RWPE1 (cell line): ENCODE measurements around the gene WNT8B.

Experiments
- CTCF ChIA-PET: fragments of 350-600 bp; sonication (Branson Sonifier 250); formaldehyde crosslinking; extraction: SDS; loops from one replicate; lab custom pipeline; 2021; lab: Yijun Ruan, JAX
- POLR2A ChIA-PET: fragments of 400-600 bp; formaldehyde crosslinking; extraction: SDS; loops from one replicate; lab custom pipeline; 2020; ENCODE audit warnings: antibody characterized with exemption; ENCODE audit not compliant: low non-redundant PET; lab: Yijun Ruan, JAX
- DNase-seq: peaks from one replicate; pipeline ENCODE4 v3.0.0; 2012; ENCODE audit warnings: low spot score
- H3K27ac ChIP-seq: fragments of 450-650 bp; 2 replicates; pipeline ENCODE4 v1.5.1; 2017
- CTCF ChIP-seq: fragments of 450-650 bp; conservative IDR thresholded peaks from 2 replicates; pipeline ENCODE4 v1.5.1; 2017; ENCODE audit warnings: low read depth, mild to moderate bottlenecking

The WNT8B gene

GRCh38 chr10:100438674-100439315, 24.0 kb upstream of the WNT8B start:
- DNase-seq, result no peak
- ChIA-PET CTCF (interaction anchor here (0.5 to 1.1 kb wide), 7 partner anchors 50 to 441 kb away, joined by 3 to 6 read pairs (median 4); no protein-coding TSS in a partner anchor), POLR2A (no interaction called here)
- no peak overlapping the region for H3K27ac ChIP-seq
- TF ChIP-seq CTCF, result no peak

GRCh38 chr10:100442548-100442947, 20.3 kb upstream of the WNT8B start:
- TF ChIP-seq CTCF, result no peak
- H3K27ac ChIP-seq, result no peak overlapping the region
- no peak for DNase-seq
- CTCF ChIA-PET, result no interaction called here
- POLR2A ChIA-PET, result no interaction called here

GRCh38 chr10:100446130-100446761, 16.6 kb upstream of the WNT8B start:
- H3K27ac ChIP-seq, result no peak overlapping the region
- no peak for DNase-seq

GRCh38 chr10:100447663-100448062, 15.1 kb upstream of the WNT8B start:
- TF ChIP-seq CTCF, result no peak
- ChIA-PET POLR2A (no interaction called here), CTCF (interaction anchor here (0.6 to 1.6 kb wide), 2 partner anchors 35 to 933 kb away, joined by 3 to 5 read pairs; no protein-coding TSS in a partner anchor)
- no peak overlapping the region for H3K27ac ChIP-seq
- no peak for DNase-seq

More at GRCh38 chr10:100446130-100446761, 16.6 kb upstream of the WNT8B start:
- POLR2A ChIA-PET, result no interaction called here
- no peak for TF ChIP-seq CTCF
- CTCF ChIA-PET, result interaction anchor here (0.5 to 1.3 kb wide), 2 partner anchors 103 to 108 kb away, joined by 3 to 4 read pairs; no protein-coding TSS in a partner anchor

GRCh38 chr10:100448951-100449350, 13.9 kb upstream of the WNT8B start:
- CTCF ChIA-PET, result interaction anchor here (1.6 kb wide), 1 partner anchor 34 kb away, joined by 5 read pairs; no protein-coding TSS in a partner anchor

More at GRCh38 chr10:100448951-100449350, 13.9 kb upstream of the WNT8B start:
- no peak for TF ChIP-seq CTCF
- POLR2A ChIA-PET, result no interaction called here
- no peak for DNase-seq
- H3K27ac ChIP-seq, result no peak overlapping the region
